Smooth muscle cell (in vitro differentiated cells): ENCODE measurements around the gene C13orf42. TPM values are rescaled to one million over a fixed set of nuclear protein-coding genes. Genes with fewer than 3 reads are reported as not detected.

Source experiments
- DNase-seq: peaks from one replicate; lab custom pipeline; 2025; ENCODE audit not compliant: unreplicated experiment; lab: John Stamatoyannopoulos, UW
- H2AFZ ChIP-seq: fragments of 200-600 bp; sonication (generic); 2 replicates; pipeline ENCODE4 v1.6.0; 2016; ENCODE audit warnings: antibody characterized with exemption, low read depth, mild to moderate bottlenecking
- H3F3A ChIP-seq: fragments of 200-600 bp; sonication (generic); 2 replicates; pipeline ENCODE4 v1.6.0; 2017; ENCODE audit warnings: antibody characterized with exemption, low read depth
- H3K27ac ChIP-seq: fragments of 200-600 bp; sonication (generic); 2 replicates; pipeline ENCODE4 v1.5.1; 2016; ENCODE audit warnings: low read depth, mild to moderate bottlenecking
- H3K27me3 ChIP-seq: fragments of 200-600 bp; sonication (generic); 2 replicates; pipeline ENCODE4 v1.6.1; 2016; ENCODE audit warnings: low read depth, mild to moderate bottlenecking
- H3K36me3 ChIP-seq: fragments of 200-600 bp; sonication (generic); 2 replicates; pipeline ENCODE4 v1.5.1; 2016; ENCODE audit warnings: low read depth
- H3K4me1 ChIP-seq: fragments of 200-600 bp; sonication (generic); 2 replicates; pipeline ENCODE4 v1.5.1; 2016; ENCODE audit warnings: low read depth
- H3K4me2 ChIP-seq: fragments of 200-600 bp; sonication (generic); 2 replicates; pipeline ENCODE4 v1.6.0; 2016; ENCODE audit warnings: mild to moderate bottlenecking
- H3K4me3 ChIP-seq: fragments of 200-600 bp; sonication (generic); 2 replicates; pipeline ENCODE4 v1.5.1; 2016; ENCODE audit warnings: mild to moderate bottlenecking
- H3K79me2 ChIP-seq: fragments of 200-600 bp; sonication (generic); 2 replicates; pipeline ENCODE4 v1.6.0; 2016; ENCODE audit warnings: low read depth, mild to moderate bottlenecking
- H3K9ac ChIP-seq: fragments of 200-600 bp; sonication (generic); 2 replicates; pipeline ENCODE4 v1.6.0; 2016; ENCODE audit warnings: low read depth
- H3K9me3 ChIP-seq: fragments of 200-600 bp; sonication (generic); replicated peaks from 2 replicates; pipeline ENCODE4 v1.5.1; 2016; ENCODE audit warnings: low read depth
- H4K20me1 ChIP-seq: fragments of 200-600 bp; sonication (generic); 2 replicates; pipeline ENCODE4 v1.6.0; 2016; ENCODE audit warnings: low read depth
- CTCF ChIP-seq: fragments of 200-600 bp; sonication (generic); IDR thresholded peaks from 2 replicates; pipeline ENCODE4 v1.5.1; 2017; ENCODE audit warnings: borderline replicate concordance, mild to moderate bottlenecking, antibody characterized with exemption; ENCODE audit not compliant: insufficient read depth, poor library complexity, severe bottlenecking
- WGBS: methylation state at CpG from one replicate; pipeline ENCODE4 v1.1.7; 2016; ENCODE audit warnings: low lambda C conversion rate; 5-methylcytosine and 5-hydroxymethylcytosine counted together
- polyA plus RNA-seq: library from polyadenylated mRNA; unstranded; fragments of >200 nt; fragmentation: Nextera tagmentation; extraction: Ambion mirVana; gene quantifications from 2 replicates; pipeline ENCODE4 v1.2.1, GENCODE V29; 2016
- total RNA-seq: library from RNA; depleted of rRNA; stranded (reverse); fragments of >200 nt; gene quantifications from 2 replicates; pipeline ENCODE4 v1.2.3, GENCODE V29; 2014

The C13orf42 gene
- total and polyA plus RNA-seq, 2 experiments from 2014 or later = not detected

- Histone ChIP-seq H3K4me1 (no peaks in the 10 kb centered on the region), H3K4me2 (no peak overlapping the region), H4K20me1 (no peaks in the 10 kb centered on the region), H3K4me3 (no peak overlapping the region), H3F3A (no peaks in the 10 kb centered on the region), H3K36me3 (no peaks in the 10 kb centered on the region), H3K9ac (no peak overlapping the region), H3K79me2 (no peaks in the 10 kb centered on the region), H3K27ac (no peak overlapping the region), H2AFZ (no peak overlapping the region), H3K27me3 (peaks cover 9% of the 10 kb centered on the region), H3K9me3 (no peaks in the 10 kb centered on the region)
- no peak for DNase-seq
- WGBS = 94% methylated on average over 2 of the region's 2 CpGs
- TF ChIP-seq CTCF = no peak
Measured at GRCh38 chr13:51036418-51036817, 74.7 kb downstream of the C13orf42 start.

- no peak for TF ChIP-seq CTCF
Measured at GRCh38 chr13:51035978-51036377, 75.1 kb downstream of the C13orf42 start.

GRCh38 chr13:51035469-51035868 is 75.6 kb downstream of the C13orf42 start:
- DNase-seq = no peak
- Histone ChIP-seq H3F3A (no peaks in the 10 kb centered on the region), H4K20me1 (no peaks in the 10 kb centered on the region), H3K36me3 (no peaks in the 10 kb centered on the region), H3K4me3 (no peak overlapping the region), H3K9me3 (no peaks in the 10 kb centered on the region), H3K79me2 (no peaks in the 10 kb centered on the region), H2AFZ (no peak overlapping the region), H3K27me3 (peaks cover 9% of the 10 kb centered on the region), H3K4me2 (no peak overlapping the region), H3K9ac (no peak overlapping the region), H3K27ac (no peak overlapping the region), H3K4me1 (no peaks in the 10 kb centered on the region)
- 86% methylated on average over 4 of the region's 4 CpGs for WGBS
- no peak for TF ChIP-seq CTCF

More at GRCh38 chr13:51035978-51036377, 75.1 kb downstream of the C13orf42 start:
- DNase-seq = no peak
- Histone ChIP-seq H3K4me1 (no peaks in the 10 kb centered on the region), H2AFZ (no peak overlapping the region), H3K4me3 (no peak overlapping the region), H4K20me1 (no peaks in the 10 kb centered on the region), H3K36me3 (no peaks in the 10 kb centered on the region), H3F3A (no peaks in the 10 kb centered on the region), H3K4me2 (no peak overlapping the region), H3K79me2 (no peaks in the 10 kb centered on the region), H3K27me3 (peaks cover 9% of the 10 kb centered on the region), H3K9me3 (no peaks in the 10 kb centered on the region), H3K9ac (no peak overlapping the region), H3K27ac (no peak overlapping the region)
- 81% methylated on average over 2 of the region's 2 CpGs for WGBS

GRCh38 chr13:51034906-51035305 is 76.2 kb downstream of the C13orf42 start:
- no peak for TF ChIP-seq CTCF
- no peaks in the 10 kb centered on the region for H3K9me3 ChIP-seq
- H3K36me3 ChIP-seq = no peaks in the 10 kb centered on the region
- no peak overlapping the region for H2AFZ ChIP-seq
- H3F3A ChIP-seq = no peaks in the 10 kb centered on the region
- WGBS = 99% methylated on average over 3 of the region's 3 CpGs
- no peaks in the 10 kb centered on the region for H3K4me1 ChIP-seq
- no peak overlapping the region for H3K27ac ChIP-seq
- no peaks in the 10 kb centered on the region for H4K20me1 ChIP-seq
- no peak for DNase-seq
- H3K27me3 ChIP-seq = peaks cover 9% of the 10 kb centered on the region
- no peak overlapping the region for H3K4me2 ChIP-seq
- H3K4me3 ChIP-seq = no peak overlapping the region
- H3K79me2 ChIP-seq = no peaks in the 10 kb centered on the region
- H3K9ac ChIP-seq = no peak overlapping the region
